ENCODE data around the gene CNTFR.

Gene CNTFR

GRCh38 chr9:34572628-34573027 lies 16.9 kb downstream of the CNTFR start:
- no peak overlapping the region for H3K9ac ChIP-seq (ENCODE audit: low read depth, low read length)
- no peaks in the 10 kb centered on the region for H3K9me3 ChIP-seq (ENCODE audit: control insufficient read depth, insufficient read depth, low read length)
- H3K27me3 ChIP-seq (ENCODE audit: control insufficient read depth, insufficient read depth, low read length) = peaks cover 32% of the 10 kb centered on the region
- H3K36me3 ChIP-seq (ENCODE audit: control insufficient read depth, insufficient read depth, low read length) = no peaks in the 10 kb centered on the region
- no peak overlapping the region for H3K4me3 ChIP-seq (ENCODE audit: low read depth, low read length)
- H3K4me1 ChIP-seq (ENCODE audit: control insufficient read depth, insufficient read depth, low read length) = peaks cover 23% of the 10 kb centered on the region

- no peaks in the 10 kb centered on the region for H3K9me3 ChIP-seq (ENCODE audit: control insufficient read depth, insufficient read depth, low read length)
- peaks cover 28% of the 10 kb centered on the region for H3K27me3 ChIP-seq (ENCODE audit: control insufficient read depth, insufficient read depth, low read length)
These were observed 17.4 kb downstream of the CNTFR start for GRCh38 chr9:34572092-34572491.

GRCh38 chr9:34571481-34571810 lies 18.1 kb downstream of the CNTFR start:
- Histone ChIP-seq H3K27me3 (ENCODE audit: control insufficient read depth, insufficient read depth, low read length) (peaks cover 22% of the 10 kb centered on the region), H3K36me3 (ENCODE audit: control insufficient read depth, insufficient read depth, low read length) (no peaks in the 10 kb centered on the region), H3K9me3 (ENCODE audit: control insufficient read depth, insufficient read depth, low read length) (no peaks in the 10 kb centered on the region), H3K4me1 (ENCODE audit: control insufficient read depth, insufficient read depth, low read length) (peaks cover 14% of the 10 kb centered on the region), H3K4me3 (ENCODE audit: low read depth, low read length) (no peak overlapping the region), H3K9ac (ENCODE audit: low read depth, low read length) (no peak overlapping the region)

More at GRCh38 chr9:34572092-34572491, 17.4 kb downstream of the CNTFR start:
- peaks cover 20% of the 10 kb centered on the region for H3K4me1 ChIP-seq (ENCODE audit: control insufficient read depth, insufficient read depth, low read length)
- no peak overlapping the region for H3K4me3 ChIP-seq (ENCODE audit: low read depth, low read length)
- H3K36me3 ChIP-seq (ENCODE audit: control insufficient read depth, insufficient read depth, low read length) = no peaks in the 10 kb centered on the region
- no peak overlapping the region for H3K9ac ChIP-seq (ENCODE audit: low read depth, low read length)

- H3K9me3 ChIP-seq (ENCODE audit: control insufficient read depth, insufficient read depth, low read length) = no peaks in the 10 kb centered on the region
- H3K27me3 ChIP-seq (ENCODE audit: control insufficient read depth, insufficient read depth, low read length) = peaks cover 18% of the 10 kb centered on the region
- no peaks in the 10 kb centered on the region for H3K36me3 ChIP-seq (ENCODE audit: control insufficient read depth, insufficient read depth, low read length)
- H3K9ac ChIP-seq (ENCODE audit: low read depth, low read length) = no peak overlapping the region
- no peak overlapping the region for H3K4me3 ChIP-seq (ENCODE audit: low read depth, low read length)
- peaks cover 13% of the 10 kb centered on the region for H3K4me1 ChIP-seq (ENCODE audit: control insufficient read depth, insufficient read depth, low read length)
These were observed 18.6 kb downstream of the CNTFR start for GRCh38 chr9:34570809-34571480.

DNA sequence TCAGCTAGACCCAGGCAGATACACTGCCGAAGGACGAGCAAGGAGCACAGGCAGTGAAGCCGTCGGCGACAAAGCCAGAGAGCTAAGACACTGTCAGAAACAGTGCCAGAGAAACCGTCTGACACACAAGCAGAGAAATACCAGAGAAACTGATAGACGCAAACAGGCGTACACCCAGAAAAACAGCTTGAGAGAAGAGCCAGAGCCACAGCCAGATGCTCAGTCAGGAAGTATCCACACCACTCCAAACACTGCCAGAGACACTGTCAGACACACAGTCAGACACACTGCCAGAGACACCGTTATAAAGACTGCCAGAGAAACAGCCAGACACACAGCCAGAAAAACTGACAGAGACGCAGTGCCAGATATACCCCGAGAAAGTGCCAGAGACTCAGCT lies 19.1 kb downstream of the CNTFR start:
- H3K27me3 ChIP-seq (ENCODE audit: control insufficient read depth, insufficient read depth, low read length) = peaks cover 14% of the 10 kb centered on the region
- no peak overlapping the region for H3K9ac ChIP-seq (ENCODE audit: low read depth, low read length)
- H3K9me3 ChIP-seq (ENCODE audit: control insufficient read depth, insufficient read depth, low read length) = no peaks in the 10 kb centered on the region

DNA sequence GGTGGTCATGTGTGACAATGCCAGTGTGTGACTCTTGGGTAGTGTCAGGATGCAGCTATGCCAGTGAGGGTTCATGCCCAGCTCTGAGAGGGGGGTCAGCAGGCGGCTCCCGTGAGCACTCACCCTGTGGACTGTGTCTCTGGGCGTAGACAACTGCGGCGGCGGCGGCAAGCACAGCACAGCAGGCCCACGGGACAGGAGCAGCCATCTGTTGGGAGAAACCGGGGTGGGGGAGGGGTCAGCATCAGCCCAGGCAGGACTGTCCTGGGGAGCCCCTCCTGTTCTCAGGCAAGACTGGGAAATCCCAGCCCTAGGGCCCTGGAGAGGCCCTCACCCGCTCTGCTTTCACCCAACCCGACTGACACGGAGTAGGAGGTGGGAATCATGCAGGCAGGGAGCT lies 20.8 kb downstream of the CNTFR start:
- Histone ChIP-seq H3K27me3 (ENCODE audit: control insufficient read depth, insufficient read depth, low read length) (peaks cover 11% of the 10 kb centered on the region), H3K4me1 (ENCODE audit: control insufficient read depth, insufficient read depth, low read length) (peaks cover 17% of the 10 kb centered on the region), H3K9ac (ENCODE audit: low read depth, low read length) (no peak overlapping the region), H3K36me3 (ENCODE audit: control insufficient read depth, insufficient read depth, low read length) (no peaks in the 10 kb centered on the region), H3K9me3 (ENCODE audit: control insufficient read depth, insufficient read depth, low read length) (no peaks in the 10 kb centered on the region), H3K4me3 (ENCODE audit: low read depth, low read length) (no peak overlapping the region)

More for the DNA sequence above, 19.1 kb downstream of the CNTFR start:
- Histone ChIP-seq H3K4me3 (ENCODE audit: low read depth, low read length) (no peak overlapping the region), H3K4me1 (ENCODE audit: control insufficient read depth, insufficient read depth, low read length) (peaks cover 17% of the 10 kb centered on the region), H3K36me3 (ENCODE audit: control insufficient read depth, insufficient read depth, low read length) (no peaks in the 10 kb centered on the region)

GRCh38 chr9:34568133-34568532 lies 21.4 kb downstream of the CNTFR start:
- no peaks in the 10 kb centered on the region for H3K36me3 ChIP-seq (ENCODE audit: control insufficient read depth, insufficient read depth, low read length)
- no peak overlapping the region for H3K4me3 ChIP-seq (ENCODE audit: low read depth, low read length)
- no peaks in the 10 kb centered on the region for H3K9me3 ChIP-seq (ENCODE audit: control insufficient read depth, insufficient read depth, low read length)
- no peak overlapping the region for H3K9ac ChIP-seq (ENCODE audit: low read depth, low read length)
- H3K4me1 ChIP-seq (ENCODE audit: control insufficient read depth, insufficient read depth, low read length) = peaks cover 14% of the 10 kb centered on the region
- peaks cover 17% of the 10 kb centered on the region for H3K27me3 ChIP-seq (ENCODE audit: control insufficient read depth, insufficient read depth, low read length)

DNA sequence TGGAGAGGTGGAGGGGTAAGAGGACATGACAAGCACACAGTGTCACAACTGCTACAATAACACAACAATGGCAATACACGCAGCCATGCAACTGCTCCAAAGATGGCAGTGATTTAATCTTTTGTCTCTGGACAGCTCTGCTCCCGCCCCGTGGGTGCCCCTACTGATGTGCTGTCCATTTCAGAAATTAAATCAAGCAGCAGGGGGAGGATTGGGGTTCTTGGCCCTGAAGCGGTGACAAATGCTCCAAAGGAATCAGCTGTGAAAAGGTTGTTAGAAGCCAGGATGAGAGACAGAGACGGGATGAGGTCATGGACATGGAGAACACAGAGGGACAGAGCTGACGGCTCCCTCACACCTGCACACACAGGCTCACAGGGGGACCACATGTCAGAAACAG lies 22.6 kb downstream of the CNTFR start:
- no peaks in the 10 kb centered on the region for H3K36me3 ChIP-seq (ENCODE audit: control insufficient read depth, insufficient read depth, low read length)
- H3K27me3 ChIP-seq (ENCODE audit: control insufficient read depth, insufficient read depth, low read length) = peaks cover 18% of the 10 kb centered on the region
- no peak overlapping the region for H3K4me3 ChIP-seq (ENCODE audit: low read depth, low read length)
- no peaks in the 10 kb centered on the region for H3K9me3 ChIP-seq (ENCODE audit: control insufficient read depth, insufficient read depth, low read length)
- H3K4me1 ChIP-seq (ENCODE audit: control insufficient read depth, insufficient read depth, low read length) = peaks cover 14% of the 10 kb centered on the region
- H3K9ac ChIP-seq (ENCODE audit: low read depth, low read length) = no peak overlapping the region

GRCh38 chr9:34566322-34566721 lies 23.2 kb downstream of the CNTFR start:
- no peak overlapping the region for H3K4me3 ChIP-seq (ENCODE audit: low read depth, low read length)
- peaks cover 18% of the 10 kb centered on the region for H3K27me3 ChIP-seq (ENCODE audit: control insufficient read depth, insufficient read depth, low read length)
- no peak overlapping the region for H3K9ac ChIP-seq (ENCODE audit: low read depth, low read length)
- H3K4me1 ChIP-seq (ENCODE audit: control insufficient read depth, insufficient read depth, low read length) = peaks cover 14% of the 10 kb centered on the region
- H3K9me3 ChIP-seq (ENCODE audit: control insufficient read depth, insufficient read depth, low read length) = no peaks in the 10 kb centered on the region
- no peaks in the 10 kb centered on the region for H3K36me3 ChIP-seq (ENCODE audit: control insufficient read depth, insufficient read depth, low read length)

DNA sequence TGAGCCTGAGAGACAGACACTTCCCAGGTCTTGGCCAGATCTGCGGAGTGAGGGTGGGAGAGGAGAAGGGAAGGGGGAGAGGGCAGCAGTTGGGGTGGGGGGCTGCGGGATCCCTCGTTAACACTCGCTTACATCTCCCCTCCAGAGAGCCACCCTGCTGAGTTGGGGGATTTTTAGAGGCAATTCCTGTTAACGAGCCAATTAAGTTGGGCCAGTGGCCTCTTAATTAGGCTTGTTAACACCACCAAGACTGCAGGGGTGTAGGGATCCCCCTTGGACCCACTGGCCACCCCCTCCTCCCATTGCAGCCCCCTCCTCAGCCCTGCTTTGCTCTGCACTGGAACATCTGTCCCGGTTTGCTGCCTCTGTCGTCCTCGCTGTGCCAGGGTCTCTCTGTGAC lies 23.7 kb downstream of the CNTFR start:
- H3K36me3 ChIP-seq (ENCODE audit: control insufficient read depth, insufficient read depth, low read length) = no peaks in the 10 kb centered on the region
- H3K9me3 ChIP-seq (ENCODE audit: control insufficient read depth, insufficient read depth, low read length) = no peaks in the 10 kb centered on the region
- no peak overlapping the region for H3K4me3 ChIP-seq (ENCODE audit: low read depth, low read length)
- H3K9ac ChIP-seq (ENCODE audit: low read depth, low read length) = no peak overlapping the region
- H3K4me1 ChIP-seq (ENCODE audit: control insufficient read depth, insufficient read depth, low read length) = peaks cover 14% of the 10 kb centered on the region
- peaks cover 18% of the 10 kb centered on the region for H3K27me3 ChIP-seq (ENCODE audit: control insufficient read depth, insufficient read depth, low read length)

DNA sequence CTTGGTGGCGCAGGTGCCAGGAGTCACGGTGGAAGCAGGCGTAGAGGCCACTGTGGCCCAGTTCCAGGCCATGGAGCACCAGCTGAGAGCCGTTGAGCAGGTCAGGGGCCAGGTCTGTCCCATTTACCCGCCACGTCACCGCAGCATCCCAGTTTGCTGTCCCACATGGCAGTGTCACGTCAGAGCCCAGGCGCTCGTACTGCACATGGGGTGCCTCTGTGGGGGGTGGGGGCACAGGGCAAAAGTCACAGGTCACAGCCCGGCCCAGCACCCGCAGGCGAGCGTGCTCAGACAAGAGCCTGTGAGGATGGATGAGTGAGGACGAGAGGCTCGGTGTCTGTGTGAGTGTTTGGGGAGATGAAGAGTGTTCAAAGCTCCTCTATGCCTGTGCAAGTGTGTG lies 24.9 kb downstream of the CNTFR start:
- H3K4me1 ChIP-seq (ENCODE audit: control insufficient read depth, insufficient read depth, low read length) = peaks cover 18% of the 10 kb centered on the region
- H3K27me3 ChIP-seq (ENCODE audit: control insufficient read depth, insufficient read depth, low read length) = peaks cover 13% of the 10 kb centered on the region
- no peaks in the 10 kb centered on the region for H3K9me3 ChIP-seq (ENCODE audit: control insufficient read depth, insufficient read depth, low read length)
- no peaks in the 10 kb centered on the region for H3K36me3 ChIP-seq (ENCODE audit: control insufficient read depth, insufficient read depth, low read length)
- no peak overlapping the region for H3K9ac ChIP-seq (ENCODE audit: low read depth, low read length)
- H3K4me3 ChIP-seq (ENCODE audit: low read depth, low read length) = no peak overlapping the region

- Histone ChIP-seq H3K27me3 (ENCODE audit: control insufficient read depth, insufficient read depth, low read length) (peaks cover 13% of the 10 kb centered on the region), H3K4me3 (ENCODE audit: low read depth, low read length) (no peak overlapping the region), H3K9me3 (ENCODE audit: control insufficient read depth, insufficient read depth, low read length) (no peaks in the 10 kb centered on the region), H3K4me1 (ENCODE audit: control insufficient read depth, insufficient read depth, low read length) (peaks cover 9% of the 10 kb centered on the region), H3K9ac (ENCODE audit: low read depth, low read length) (no peak overlapping the region), H3K36me3 (ENCODE audit: control insufficient read depth, insufficient read depth, low read length) (no peaks in the 10 kb centered on the region)
These were observed 26.3 kb downstream of the CNTFR start for GRCh38 chr9:34563262-34563661.
